Liver (tissue), 9 donors: ENCODE measurements around the gene SPO11. TPM values are rescaled to one million over a fixed set of nuclear protein-coding genes. Genes with fewer than 3 reads are reported as not detected.

Experiments
- DNase-seq: peaks from one replicate; pipeline ENCODE4 v3.0.0-alpha.2; 2017; ENCODE audit warnings: low spot score
- H3K27ac ChIP-seq, 2 donors: one replicate each; pipeline ENCODE4 v1.7.0; 2013; ENCODE audit warnings: inconsistent platforms in 2 of 2, low read length in 2 of 2, control low read depth in 1 of 2, low read depth in 1 of 2, mild to moderate bottlenecking in 1 of 2
- H3K27me3 ChIP-seq, 4 donors: one replicate each; pipeline versions ENCODE4 v1.6.1 to v1.7.0; 2013; ENCODE audit warnings: low read length in 3 of 4, inconsistent platforms in 1 of 4, mild to moderate bottlenecking in 1 of 4, moderate library complexity in 1 of 4; ENCODE audit not compliant: control insufficient read depth in 4 of 4, insufficient read depth in 4 of 4
- H3K36me3 ChIP-seq, 4 donors: one replicate each; pipeline versions ENCODE4 v1.6.1 to v1.7.0; 2013; ENCODE audit warnings: low read length in 3 of 4, mild to moderate bottlenecking in 3 of 4, low read depth in 1 of 4, moderate library complexity in 1 of 4; ENCODE audit not compliant: control insufficient read depth in 4 of 4, insufficient read depth in 3 of 4
- H3K4me1 ChIP-seq, 4 donors: one replicate each; pipeline versions ENCODE4 v1.6.1 to v1.7.0; 2013; ENCODE audit warnings: low read length in 3 of 4, mild to moderate bottlenecking in 3 of 4, moderate library complexity in 1 of 4; ENCODE audit not compliant: control insufficient read depth in 4 of 4, insufficient read depth in 4 of 4
- H3K4me3 ChIP-seq, 3 donors: one replicate each; pipeline versions ENCODE4 v1.6.1 to v1.7.0; 2013; ENCODE audit warnings: low read length in 3 of 3, control low read depth in 1 of 3, low read depth in 1 of 3, mild to moderate bottlenecking in 1 of 3
- H3K9ac ChIP-seq, 2 donors: one replicate each; pipeline ENCODE4 v1.7.0; 2013; ENCODE audit warnings: low read length in 2 of 2, mild to moderate bottlenecking in 2 of 2, moderate library complexity in 2 of 2, control low read depth in 1 of 2, low read depth in 1 of 2
- H3K9me3 ChIP-seq, 4 donors: one replicate each; pipeline versions ENCODE4 v1.6.1 to v1.7.0; 2013; ENCODE audit warnings: low read length in 3 of 4; ENCODE audit not compliant: control insufficient read depth in 4 of 4
- EGR1 ChIP-seq, 2 donors: IDR thresholded peaks; 2 replicates each; pipeline ENCODE4 v1.6.1; 2016 to 2018; ENCODE audit warnings: antibody characterized with exemption in 2 of 2, low read depth in 2 of 2
- FOXA2 ChIP-seq: IDR thresholded peaks from 2 replicates; pipeline ENCODE4 v1.6.1; 2016; ENCODE audit warnings: antibody characterized with exemption
- GABPA ChIP-seq, 2 donors: IDR thresholded peaks in 1 of 2; conservative IDR thresholded peaks in 1 of 2; 2 replicates each; pipeline ENCODE4 v1.6.1; 2016; ENCODE audit warnings: antibody characterized with exemption in 2 of 2, mild to moderate bottlenecking in 1 of 2, moderate library complexity in 1 of 2
- HNF4A ChIP-seq, 2 donors: conservative IDR thresholded peaks; 2 replicates each; pipeline ENCODE4 v1.6.1; 2016; ENCODE audit warnings: antibody characterized with exemption in 2 of 2, mild to moderate bottlenecking in 2 of 2
- HNF4G ChIP-seq: IDR thresholded peaks from 2 replicates; pipeline ENCODE4 v1.6.1; 2016; ENCODE audit warnings: antibody characterized with exemption
- JUND ChIP-seq, 2 donors: IDR thresholded peaks; 2 replicates each; pipeline ENCODE4 v1.6.1; 2016; ENCODE audit warnings: antibody characterized with exemption in 2 of 2
- MAX ChIP-seq: IDR thresholded peaks from 2 replicates; pipeline ENCODE4 v1.6.1; 2016; ENCODE audit warnings: antibody characterized with exemption
- NR2F2 ChIP-seq: IDR thresholded peaks from 2 replicates; pipeline ENCODE4 v1.6.1; 2016; ENCODE audit warnings: antibody characterized with exemption
- RAD21 ChIP-seq, 2 donors: IDR thresholded peaks; 2 replicates each; pipeline ENCODE4 v1.6.1; 2016; ENCODE audit warnings: antibody characterized with exemption in 2 of 2, mild to moderate bottlenecking in 2 of 2
- RXRA ChIP-seq, 2 donors: IDR thresholded peaks; 2 replicates each; pipeline ENCODE4 v1.6.1; 2017 to 2018; ENCODE audit warnings: antibody characterized with exemption in 2 of 2, mild to moderate bottlenecking in 1 of 2
- SP1 ChIP-seq: IDR thresholded peaks from 2 replicates; pipeline ENCODE4 v1.6.1; 2018; ENCODE audit warnings: antibody characterized with exemption, mild to moderate bottlenecking
- TAF1 ChIP-seq: conservative IDR thresholded peaks from 2 replicates; pipeline ENCODE4 v1.6.1; 2016; ENCODE audit warnings: antibody characterized with exemption, mild to moderate bottlenecking
- YY1 ChIP-seq: IDR thresholded peaks from 2 replicates; pipeline ENCODE4 v1.6.1; 2016; ENCODE audit warnings: antibody characterized with exemption, mild to moderate bottlenecking
- ZBTB33 ChIP-seq: IDR thresholded peaks from 2 replicates; pipeline ENCODE4 v1.6.1; 2016; ENCODE audit warnings: antibody characterized with exemption
- WGBS: extraction: QIAGEN DNeasy Blood & Tissue Kit; methylation state at CpG from one replicate; pipeline ENCODE4 v1.1.7; 2013; 5-methylcytosine and 5-hydroxymethylcytosine counted together
- polyA plus RNA-seq, 2 donors: library from polyadenylated mRNA; stranded (reverse) in 1 of 2; unstranded in 1 of 2; fragments of 200-250 nt in 1 of 2; fragments of >200 nt in 1 of 2; fragmentation: Nextera tagmentation in 1 of 2; extraction: Ambion mirVana in 1 of 2; gene quantifications; one replicate each; pipeline versions ENCODE4 v1.2.1 to v1.2.3, GENCODE V29; 2013 to 2015
- total RNA-seq, 2 donors: library from RNA; depleted of rRNA; stranded (reverse); fragments of >200 nt; gene quantifications; one replicate each; pipeline ENCODE4 v1.2.3, GENCODE V29; 2014
- TF ChIP-seq, protein P1 (sequence below): fragments of 150-350 bp; IDR thresholded peaks from 2 replicates; pipeline ENCODE4 v1.5.1; 2017; ENCODE audit warnings: improper control_type of control experiment, low read depth, low read length; ENCODE audit not compliant: missing input control
- TF ChIP-seq, protein P2 (sequence below): IDR thresholded peaks from 2 replicates; pipeline ENCODE4 v1.6.1; 2016; ENCODE audit warnings: antibody characterized with exemption
- TF ChIP-seq, protein P3 (sequence below): IDR thresholded peaks from 2 replicates; pipeline ENCODE4 v1.6.1; 2016; ENCODE audit warnings: antibody characterized with exemption, mild to moderate bottlenecking
- donor health status: healthy.
- donor health status: healthy.
- donor health status: healthy.
- donor health status: healthy.
- donor health status: healthy.

Gene SPO11
- total and polyA plus RNA-seq, 4 donors, result not detected

DNA sequence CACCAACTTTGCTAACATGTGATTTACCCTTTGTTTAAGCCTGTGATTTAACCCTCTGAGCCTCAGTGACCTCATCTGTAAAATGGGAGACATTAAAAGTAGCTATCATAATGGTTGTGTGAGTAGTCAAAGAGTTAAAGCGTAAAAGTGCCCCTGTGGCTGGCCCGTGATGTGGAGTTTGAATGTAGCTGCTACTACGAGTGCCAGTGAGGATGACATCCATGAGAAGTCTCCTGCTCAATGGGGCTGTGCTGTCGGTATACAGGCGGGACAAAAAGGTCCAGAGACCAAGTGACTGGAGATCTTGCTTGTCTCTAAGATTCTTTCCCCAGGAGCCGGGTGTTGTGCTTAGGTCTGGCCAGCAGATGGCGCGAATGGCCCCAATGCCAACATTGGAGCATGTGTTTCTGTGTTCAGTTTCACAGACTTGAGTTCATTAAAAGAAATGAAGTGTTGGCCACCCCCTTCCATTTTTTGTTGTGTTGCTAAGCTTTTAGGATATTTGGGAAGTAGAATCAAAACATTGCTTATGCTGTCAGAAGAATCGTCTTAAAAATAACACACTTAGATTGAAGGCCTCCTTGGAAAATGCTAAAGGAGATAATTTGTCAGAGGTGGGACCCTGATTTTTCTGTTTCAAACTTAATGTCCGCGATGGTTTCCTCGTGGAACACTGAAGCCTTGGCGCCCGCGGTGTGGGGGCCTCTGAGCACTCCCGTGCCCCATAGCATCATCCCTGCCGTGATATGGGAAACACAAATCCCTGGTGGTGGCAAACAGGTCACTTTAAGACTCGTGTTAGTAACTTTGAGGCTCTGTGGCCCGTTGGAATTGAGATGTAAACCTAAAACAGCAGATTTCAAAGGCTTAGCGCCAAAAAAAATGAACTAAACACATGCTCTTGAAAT lies 52.2 kb downstream of the SPO11 start:
- TF ChIP-seq HNF4G, result no peak
- no peak for TF ChIP-seq TAF1
- TF ChIP-seq, protein P1, sequence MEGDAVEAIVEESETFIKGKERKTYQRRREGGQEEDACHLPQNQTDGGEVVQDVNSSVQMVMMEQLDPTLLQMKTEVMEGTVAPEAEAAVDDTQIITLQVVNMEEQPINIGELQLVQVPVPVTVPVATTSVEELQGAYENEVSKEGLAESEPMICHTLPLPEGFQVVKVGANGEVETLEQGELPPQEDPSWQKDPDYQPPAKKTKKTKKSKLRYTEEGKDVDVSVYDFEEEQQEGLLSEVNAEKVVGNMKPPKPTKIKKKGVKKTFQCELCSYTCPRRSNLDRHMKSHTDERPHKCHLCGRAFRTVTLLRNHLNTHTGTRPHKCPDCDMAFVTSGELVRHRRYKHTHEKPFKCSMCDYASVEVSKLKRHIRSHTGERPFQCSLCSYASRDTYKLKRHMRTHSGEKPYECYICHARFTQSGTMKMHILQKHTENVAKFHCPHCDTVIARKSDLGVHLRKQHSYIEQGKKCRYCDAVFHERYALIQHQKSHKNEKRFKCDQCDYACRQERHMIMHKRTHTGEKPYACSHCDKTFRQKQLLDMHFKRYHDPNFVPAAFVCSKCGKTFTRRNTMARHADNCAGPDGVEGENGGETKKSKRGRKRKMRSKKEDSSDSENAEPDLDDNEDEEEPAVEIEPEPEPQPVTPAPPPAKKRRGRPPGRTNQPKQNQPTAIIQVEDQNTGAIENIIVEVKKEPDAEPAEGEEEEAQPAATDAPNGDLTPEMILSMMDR, result peak; percentile 93
- TF ChIP-seq HNF4A (conservative IDR thresholded peaks at IDR 0.05), result no peak
- TF ChIP-seq JUND (IDR thresholded peaks at IDR 0.05), result no peak
- no peak for TF ChIP-seq ZBTB33
- TF ChIP-seq, protein P2, sequence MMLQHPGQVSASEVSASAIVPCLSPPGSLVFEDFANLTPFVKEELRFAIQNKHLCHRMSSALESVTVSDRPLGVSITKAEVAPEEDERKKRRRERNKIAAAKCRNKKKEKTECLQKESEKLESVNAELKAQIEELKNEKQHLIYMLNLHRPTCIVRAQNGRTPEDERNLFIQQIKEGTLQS, result no peak
- TF ChIP-seq, protein P3, sequence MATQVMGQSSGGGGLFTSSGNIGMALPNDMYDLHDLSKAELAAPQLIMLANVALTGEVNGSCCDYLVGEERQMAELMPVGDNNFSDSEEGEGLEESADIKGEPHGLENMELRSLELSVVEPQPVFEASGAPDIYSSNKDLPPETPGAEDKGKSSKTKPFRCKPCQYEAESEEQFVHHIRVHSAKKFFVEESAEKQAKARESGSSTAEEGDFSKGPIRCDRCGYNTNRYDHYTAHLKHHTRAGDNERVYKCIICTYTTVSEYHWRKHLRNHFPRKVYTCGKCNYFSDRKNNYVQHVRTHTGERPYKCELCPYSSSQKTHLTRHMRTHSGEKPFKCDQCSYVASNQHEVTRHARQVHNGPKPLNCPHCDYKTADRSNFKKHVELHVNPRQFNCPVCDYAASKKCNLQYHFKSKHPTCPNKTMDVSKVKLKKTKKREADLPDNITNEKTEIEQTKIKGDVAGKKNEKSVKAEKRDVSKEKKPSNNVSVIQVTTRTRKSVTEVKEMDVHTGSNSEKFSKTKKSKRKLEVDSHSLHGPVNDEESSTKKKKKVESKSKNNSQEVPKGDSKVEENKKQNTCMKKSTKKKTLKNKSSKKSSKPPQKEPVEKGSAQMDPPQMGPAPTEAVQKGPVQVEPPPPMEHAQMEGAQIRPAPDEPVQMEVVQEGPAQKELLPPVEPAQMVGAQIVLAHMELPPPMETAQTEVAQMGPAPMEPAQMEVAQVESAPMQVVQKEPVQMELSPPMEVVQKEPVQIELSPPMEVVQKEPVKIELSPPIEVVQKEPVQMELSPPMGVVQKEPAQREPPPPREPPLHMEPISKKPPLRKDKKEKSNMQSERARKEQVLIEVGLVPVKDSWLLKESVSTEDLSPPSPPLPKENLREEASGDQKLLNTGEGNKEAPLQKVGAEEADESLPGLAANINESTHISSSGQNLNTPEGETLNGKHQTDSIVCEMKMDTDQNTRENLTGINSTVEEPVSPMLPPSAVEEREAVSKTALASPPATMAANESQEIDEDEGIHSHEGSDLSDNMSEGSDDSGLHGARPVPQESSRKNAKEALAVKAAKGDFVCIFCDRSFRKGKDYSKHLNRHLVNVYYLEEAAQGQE, result no peak
- no peak for TF ChIP-seq FOXA2
- peak in 1 of 2 donors; percentile 6 for TF ChIP-seq RXRA (IDR thresholded peaks at IDR 0.05)
- TF ChIP-seq MAX, result peak; percentile 70
- TF ChIP-seq RAD21 (IDR thresholded peaks at IDR 0.05), result peak; percentile 96 to 97
- TF ChIP-seq YY1, result no peak
- H3K4me3 ChIP-seq, result no peak overlapping the region
- H3K9ac ChIP-seq, result no peak overlapping the region
- peaks cover 0 to 5% (median 2%) of the 10 kb centered on the region in 4 donors for H3K4me1 ChIP-seq
- 49% methylated on average over 20 of the region's 20 CpGs for WGBS
- H3K36me3 ChIP-seq, result peaks cover 4 to 21% (median 12%) of the 10 kb centered on the region in 4 donors
- H3K27ac ChIP-seq, result no peak overlapping the region
- DNase-seq, result peak; percentile 89
- H3K9me3 ChIP-seq, result no peaks in the 10 kb centered on the region
- no peaks in the 10 kb centered on the region for H3K27me3 ChIP-seq

DNA sequence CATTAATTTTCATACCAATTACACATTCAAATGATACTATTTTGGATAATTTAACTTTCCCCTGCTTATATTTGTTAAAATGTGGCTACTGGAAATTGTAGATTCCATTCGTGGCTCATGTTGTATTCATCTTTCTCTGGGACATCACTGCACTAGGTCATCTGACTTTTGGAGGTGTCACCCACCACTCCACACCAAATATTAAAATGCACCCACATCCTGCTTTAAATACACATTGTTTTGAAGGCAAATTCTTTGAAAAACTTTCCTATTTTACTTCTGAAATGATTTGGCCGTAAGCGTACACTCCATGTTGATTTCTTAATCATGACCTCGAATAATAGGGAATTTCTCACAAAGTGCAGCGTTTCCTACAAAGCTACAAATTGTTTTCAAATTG lies 52.9 kb downstream of the SPO11 start:
- Histone ChIP-seq H3K4me1 (peaks cover 0 to 5% (median 2%) of the 10 kb centered on the region in 4 donors), H3K4me3 (no peak overlapping the region), H3K36me3 (peaks cover 0 to 14% (median 8%) of the 10 kb centered on the region in 4 donors), H3K27me3 (no peaks in the 10 kb centered on the region), H3K27ac (no peak overlapping the region), H3K9me3 (no peaks in the 10 kb centered on the region), H3K9ac (no peak overlapping the region)
- no peak for TF ChIP-seq NR2F2
- TF ChIP-seq, protein P1, result no peak
- TF ChIP-seq SP1, result no peak
- TF ChIP-seq, protein P2, result no peak
- TF ChIP-seq RXRA (IDR thresholded peaks at IDR 0.05), result no peak
- TF ChIP-seq YY1, result no peak
- no peak for TF ChIP-seq RAD21 (IDR thresholded peaks at IDR 0.05)
- TF ChIP-seq EGR1 (IDR thresholded peaks at IDR 0.05; ENCODE audit: low read depth in 2 of 2), result no peak
- no peak for TF ChIP-seq GABPA (IDR thresholded peaks at IDR 0.05 in 1 of 2, conservative IDR thresholded peaks at IDR 0.05 in 1 of 2)
- TF ChIP-seq FOXA2, result no peak
- WGBS, result 85% methylated on average over 5 of the region's 5 CpGs
- DNase-seq, result no peak
